Endothelial cell of umbilical vein (primary cell): Measurements from ENCODE around the gene SLIT1. TPM values are rescaled to one million over a fixed set of nuclear protein-coding genes. Genes with fewer than 3 reads are reported as not detected.

Experiments
- BruUV-seq: library from RNA; stranded (reverse); fragments of 400-500 nt; replicated peaks from 2 replicates; lab custom pipeline; 2021; lab: Mats Ljungman, UMichigan
- CTCF ChIA-PET: fragments of 300-600, 350-600 bp; sonication (Branson Sonifier 250); formaldehyde crosslinking; loops from one replicate; lab custom pipeline; 2021; ENCODE audit warnings: antibody characterized with exemption, inconsistent platforms; lab: Charles Lee
- POLR2A ChIA-PET: fragments of 300-600, 350-600 bp; sonication (Branson Sonifier 250); formaldehyde crosslinking; loops from one replicate; lab custom pipeline; 2021; ENCODE audit warnings: antibody characterized with exemption, inconsistent platforms; lab: Charles Lee
- DNase-seq: peaks from one replicate; pipeline ENCODE4 v3.0.0-alpha.2; 2011; ENCODE audit warnings: low read depth, low spot score
- FAIRE-seq: peaks from 2 replicates; lab custom pipeline; 2011; peaks lifted over from hg19 to GRCh38; lab: Jason Lieb, UNC
- H2AFZ ChIP-seq: 2 replicates; pipeline ENCODE4 v1.6.0; 2012; ENCODE audit warnings: low read depth, low read length, control low read depth, inconsistent platforms
- H3K27ac ChIP-seq: 2 replicates; pipeline ENCODE4 v1.5.1; 2011; ENCODE audit warnings: low read depth, mild to moderate bottlenecking, control low read depth, low read length, moderate library complexity; ENCODE audit not compliant: insufficient read depth
- H3K27me3 ChIP-seq, 2 experiments: 2 replicates each; pipeline versions ENCODE4 v1.6.0 to v1.6.1; 2011; ENCODE audit warnings: low read length in 2 of 2, mixed read lengths in 1 of 2; ENCODE audit not compliant: control insufficient read depth in 2 of 2, insufficient read depth in 2 of 2
- H3K36me3 ChIP-seq, 2 experiments: 2 replicates in 1 of 2; 3 replicates in 1 of 2; pipeline ENCODE4 v1.5.1; 2011; ENCODE audit warnings: low read length in 2 of 2, mild to moderate bottlenecking in 1 of 2, moderate library complexity in 1 of 2; ENCODE audit not compliant: control insufficient read depth in 2 of 2, insufficient read depth in 2 of 2; ENCODE audit errors: extremely low read depth in 1 of 2
- H3K4me1 ChIP-seq: 3 replicates; pipeline ENCODE4 v1.5.1; 2011; ENCODE audit warnings: mild to moderate bottlenecking, low read length; ENCODE audit not compliant: control insufficient read depth, insufficient read depth; ENCODE audit errors: extremely low read depth
- H3K4me2 ChIP-seq: 2 replicates; pipeline ENCODE4 v1.6.1; 2011; ENCODE audit warnings: low read length, control low read depth, mixed read lengths; ENCODE audit not compliant: insufficient read depth
- H3K4me3 ChIP-seq, 3 experiments: fragments of 200-600 bp in 1 of 3; sonication (generic), shearing (Covaris generic) in 1 of 3; replicated peaks in 1 of 3; 2 replicates each; pipeline ENCODE4 v1.5.1; 2011 to 2016; ENCODE audit warnings: control low read depth in 3 of 3, low read length in 3 of 3, mild to moderate bottlenecking in 2 of 3, inconsistent platforms in 1 of 3, low read depth in 1 of 3, moderate library complexity in 1 of 3; ENCODE audit not compliant: insufficient read depth in 1 of 3
- H3K79me2 ChIP-seq: 2 replicates; pipeline ENCODE4 v1.6.0; 2012; ENCODE audit warnings: low read length, inconsistent platforms; ENCODE audit not compliant: control insufficient read depth, insufficient read depth
- H3K9ac ChIP-seq: replicated peaks from 2 replicates; pipeline ENCODE3; 2011; ENCODE audit warnings: low read length, control low read depth; ENCODE audit not compliant: insufficient read depth; ENCODE audit errors: extremely low read depth
- H3K9me1 ChIP-seq: replicated peaks from 3 replicates; pipeline ENCODE4 v1.6.0; 2011; ENCODE audit warnings: mild to moderate bottlenecking, low read length; ENCODE audit not compliant: control insufficient read depth, insufficient read depth; ENCODE audit errors: extremely low read depth
- H3K9me3 ChIP-seq: replicated peaks from 2 replicates; pipeline ENCODE4 v1.5.1; 2012; ENCODE audit warnings: low read length, inconsistent platforms; ENCODE audit not compliant: control insufficient read depth, insufficient read depth
- H4K20me1 ChIP-seq: replicated peaks from 2 replicates; pipeline ENCODE3; 2011; ENCODE audit warnings: mild to moderate bottlenecking, low read length; ENCODE audit not compliant: control insufficient read depth, insufficient read depth; ENCODE audit errors: extremely low read depth
- CTCF ChIP-seq, 2 donors: IDR thresholded peaks; 1 replicate in 1 of 2; 2 replicates in 1 of 2; pipeline ENCODE4 v1.5.1; 2011; ENCODE audit warnings: low read length in 2 of 2, mild to moderate bottlenecking in 2 of 2, moderate library complexity in 2 of 2, control low read depth in 1 of 2, inconsistent platforms in 1 of 2, low read depth in 1 of 2; ENCODE audit not compliant: insufficient read depth in 1 of 2; ENCODE audit errors: extremely low read depth in 1 of 2
- EZH2 ChIP-seq: IDR thresholded peaks from 2 replicates; pipeline ENCODE4 v1.6.1; 2012; ENCODE audit warnings: borderline replicate concordance, low read depth, mild to moderate bottlenecking, moderate library complexity, low read length, inconsistent platforms; ENCODE audit not compliant: severe bottlenecking
- FOS ChIP-seq: IDR thresholded peaks from 2 replicates; pipeline ENCODE4 v1.6.1; 2011; ENCODE audit warnings: mild to moderate bottlenecking, low read length, moderate library complexity, borderline replicate concordance; ENCODE audit not compliant: insufficient read depth
- GATA2 ChIP-seq: IDR thresholded peaks from 2 replicates; pipeline ENCODE4 v1.7.0; 2011; ENCODE audit warnings: low read depth, mild to moderate bottlenecking, moderate library complexity, mixed read lengths, low read length; ENCODE audit not compliant: insufficient read length, insufficient read depth
- JUN ChIP-seq: IDR thresholded peaks from 2 replicates; pipeline ENCODE4 v1.6.1; 2011; ENCODE audit warnings: borderline replicate concordance, low read depth; ENCODE audit not compliant: insufficient read length, insufficient read depth
- MAX ChIP-seq: IDR thresholded peaks from 2 replicates; pipeline ENCODE4 v1.6.1; 2011; ENCODE audit not compliant: insufficient read depth, insufficient read length
- MYC ChIP-seq: IDR thresholded peaks from one replicate; pipeline ENCODE4 v1.6.1; 2011; ENCODE audit warnings: mild to moderate bottlenecking, low read depth, low read length
- POLR2A ChIP-seq: IDR thresholded peaks from 2 replicates; pipeline ENCODE4 v1.6.1; 2012; ENCODE audit warnings: low read depth, mild to moderate bottlenecking, control low read depth, low read length
- dilution Hi-C: fragments of 300-500 bp; cut with MboI; formaldehyde crosslinking; loops from one replicate; pipeline ENCODE4 v1.15.0; 2019; ENCODE audit warnings: low sequenced_read_pairs; ENCODE audit not compliant: extremely low pct_ligation_motif_present
- intact Hi-C: fragments of 100-400 bp; cut with micrococcal nuclease; formaldehyde crosslinking; loops from one replicate; pipeline ENCODE4 v1.10.0; 2022
- polyA plus RNA-seq, 4 experiments: library from polyadenylated mRNA; depleted of rRNA in 3 of 4; stranded (reverse) in 3 of 4; unstranded in 1 of 4; fragments of >200 nt; gene quantifications; 2 replicates each; pipeline versions ENCODE4 v1.2.1 to v1.2.3, GENCODE V29; 2011 to 2012; ENCODE audit warnings: missing spikeins in 1 of 4
- total RNA-seq: library from RNA; stranded (reverse); gene quantifications from 2 replicates; pipeline ENCODE4 v1.2.3, GENCODE V29; 2021

The SLIT1 gene
- total and polyA plus RNA-seq, 2 donors (not counting 3 experiments of a cell fraction or from before 2014, with no cell fraction given): 0.04 to 0.20 TPM

GRCh38 chr10:97220355-97220754 lies 34.6 kb upstream of the SLIT1 start:
- Histone ChIP-seq H3K9ac (no peak overlapping the region), H3K9me3 (no peaks in the 10 kb centered on the region), H3K9me1 (no peaks in the 10 kb centered on the region), H3K79me2 (no peaks in the 10 kb centered on the region), H2AFZ (no peak overlapping the region), H3K4me2 (no peak overlapping the region), H4K20me1 (no peaks in the 10 kb centered on the region), H3K4me1 (peaks cover 23% of the 10 kb centered on the region), H3K27ac (no peak overlapping the region), H3K27me3 (no peaks in the 10 kb centered on the region), H3K4me3 (no peak overlapping the region), H3K36me3 (peaks cover 0 to 2% of the 10 kb centered on the region in 2 experiments)
- intact Hi-C loops: no loop called here
- no peak for TF ChIP-seq GATA2
- TF ChIP-seq POLR2A: no peak
- TF ChIP-seq EZH2: no peak
- no peak for TF ChIP-seq FOS
- no peak for TF ChIP-seq JUN
- CTCF ChIA-PET: interaction anchor here (1.3 to 6.2 kb wide), 5 partner anchors 10 to 184 kb away, joined by 3 to 47 read pairs (median 6); no protein-coding TSS in a partner anchor
- DNase-seq (no peak), FAIRE-seq (no peak)
- dilution Hi-C loops: no loop called here
- POLR2A ChIA-PET: no interaction called here
- BruUV-seq: no TSS peak

DNA sequence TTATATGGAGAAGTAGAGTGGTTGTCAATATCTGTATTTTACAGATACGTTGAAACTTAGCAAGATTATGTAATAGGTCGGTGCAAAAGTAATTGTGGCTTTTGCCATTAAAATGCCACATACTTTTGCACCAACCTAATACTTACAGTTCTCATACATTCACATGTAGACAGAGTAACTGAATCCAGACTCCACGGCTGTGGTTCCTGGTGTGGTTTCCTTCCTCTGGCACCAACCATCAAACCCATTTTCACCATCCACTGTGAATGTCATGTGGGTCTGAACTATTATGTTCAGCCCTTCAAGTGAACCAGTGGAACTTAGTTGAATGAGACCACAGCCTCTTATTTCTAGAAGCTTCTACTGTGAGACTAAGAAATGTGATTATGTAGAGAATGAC lies 31.5 kb upstream of the SLIT1 start:
- no peaks in the 10 kb centered on the region for H3K9me3 ChIP-seq
- H2AFZ ChIP-seq: no peak overlapping the region
- H3K4me3 ChIP-seq: no peak overlapping the region
- DNase-seq (peak; percentile 21), FAIRE-seq (no peak)
- peaks cover 19% of the 10 kb centered on the region for H3K4me1 ChIP-seq
- no TSS peak for BruUV-seq
- no peak overlapping the region for H3K9ac ChIP-seq
- no peaks in the 10 kb centered on the region for H3K79me2 ChIP-seq
- dilution Hi-C loops: no loop called here
- POLR2A ChIA-PET: no interaction called here
- H3K9me1 ChIP-seq: no peaks in the 10 kb centered on the region
- H3K36me3 ChIP-seq: no peaks in the 10 kb centered on the region
- no peaks in the 10 kb centered on the region for H4K20me1 ChIP-seq
- CTCF ChIA-PET: interaction anchor here (1.0 to 6.2 kb wide), 13 partner anchors 8 to 847 kb away, joined by 3 to 47 read pairs (median 6); no protein-coding TSS in a partner anchor
- intact Hi-C loops: loop anchor here (10.0 kb wide), 1 partner anchor 382 kb away; the partner anchor contains the start of gene LCOR
- H3K27me3 ChIP-seq: no peaks in the 10 kb centered on the region
- H3K27ac ChIP-seq: peak overlapping the region; percentile 94
- peak overlapping the region; percentile 79 for H3K4me2 ChIP-seq
- TF ChIP-seq GATA2: no peak
- no peak for TF ChIP-seq JUN
- no peak for TF ChIP-seq MYC
- TF ChIP-seq MAX: no peak
- no peak for TF ChIP-seq CTCF (IDR thresholded peaks at IDR 0.05; ENCODE audit: extremely low read depth in 1 of 2, insufficient read depth in 1 of 2, low read depth in 1 of 2, low read length in 2 of 2)
- no peak for TF ChIP-seq POLR2A
